ENCODE data around the gene MATR3. TPM values are rescaled to one million over a fixed set of nuclear protein-coding genes. Genes with fewer than 3 reads are reported as not detected.

MATR3 gene
- total and polyA plus RNA-seq, 2 of the 4 experiments (the other 2 are of a cell fraction): 81.4 to 367 TPM

- intact Hi-C loops (cut with micrococcal nuclease) (no loop called here), in situ Hi-C loops (cut with MboI; ENCODE audit: low sequenced_read_pairs) (no loop called here), dilution Hi-C loops (cut with HindIII; ENCODE audit: low sequenced_read_pairs, unreplicated experiment) (no loop called here)
- H2BK20ac ChIP-seq (ENCODE audit: low read depth, low read length): no peak overlapping the region
- no peak overlapping the region for H3K23ac ChIP-seq (ENCODE audit: low read depth, low read length)
- H3K4me1 ChIP-seq (ENCODE audit: control insufficient read depth, insufficient read depth, low read length): peaks cover 2% of the 10 kb centered on the region; the same call in 1 of the 2 replicates
- no peak overlapping the region for H3K27ac ChIP-seq (ENCODE audit: insufficient read depth, low read length)
- no peaks in the 10 kb centered on the region for H3K27me3 ChIP-seq (ENCODE audit: control insufficient read depth, insufficient read depth, low read length)
- H3K79me1 ChIP-seq (ENCODE audit: low read depth in 1 of 2, low read length in 2 of 2): peaks cover 3 to 69% of the 10 kb centered on the region in 2 experiments; a peak in 3 of 4 replicates
- H3K14ac ChIP-seq (replicated peaks; ENCODE audit: low read depth, low read length): no peak overlapping the region
- no peak for DNase-seq
- no peak overlapping the region for H3K4me2 ChIP-seq (ENCODE audit: low read depth, low read length)
- ChIA-PET CTCF (no interaction called here), POLR2A (ENCODE audit: unreplicated experiment) (no interaction called here)
- H3K4ac ChIP-seq (ENCODE audit: low read depth, low read length): no peak overlapping the region
- H3K9me3 ChIP-seq (ENCODE audit: control insufficient read depth, insufficient read depth, low read length): no peaks in the 10 kb centered on the region
- no peak overlapping the region for H3K4me3 ChIP-seq (ENCODE audit: insufficient read depth, low read depth, low read length)
- TF ChIP-seq CEBPB (IDR thresholded peaks at IDR 0.05; ENCODE audit: low read depth, low read length): no peak
- TF ChIP-seq SMC3 (IDR thresholded peaks at IDR 0.05; ENCODE audit: low read depth, low read length): no peak
- TF ChIP-seq MAFK (IDR thresholded peaks at IDR 0.05; ENCODE audit: low read depth, low read length): no peak
- no peak for TF ChIP-seq FOS (IDR thresholded peaks at IDR 0.05; ENCODE audit: low read depth, low read length)
- no peak for TF ChIP-seq RCOR1 (IDR thresholded peaks at IDR 0.05; ENCODE audit: insufficient replicate concordance, low read length)
- no peak for TF ChIP-seq BHLHE40 (IDR thresholded peaks at IDR 0.05; ENCODE audit: low read depth, low read length)
- no peak for TF ChIP-seq RFX5 (IDR thresholded peaks at IDR 0.05; ENCODE audit: low read depth, low read length)
- no peak for TF ChIP-seq NFE2L2 (IDR thresholded peaks at IDR 0.05; ENCODE audit: low read depth, low read length)
- TF ChIP-seq MXI1 (IDR thresholded peaks at IDR 0.05; ENCODE audit: borderline replicate concordance, low read depth, low read length): no peak
- no peak for TF ChIP-seq USF2 (IDR thresholded peaks at IDR 0.05; ENCODE audit: low read depth, low read length)
- TF ChIP-seq CHD1 (IDR thresholded peaks at IDR 0.05; ENCODE audit: low read depth, low read length): no peak
- no peak for TF ChIP-seq MAZ (IDR thresholded peaks at IDR 0.05; ENCODE audit: borderline replicate concordance, low read depth, low read length)
- no peak for TF ChIP-seq RAD21 (IDR thresholded peaks at IDR 0.05; ENCODE audit: low read length)
- no peak for TF ChIP-seq ELK1 (IDR thresholded peaks at IDR 0.05; ENCODE audit: borderline replicate concordance, low read depth, low read length)
- TF ChIP-seq CTCF (conservative IDR thresholded peaks at IDR 0.05; ENCODE audit: low read depth, low read length): no peak
- no peak overlapping the region for H2BK5ac ChIP-seq (ENCODE audit: low read depth, low read length, poor library complexity, severe bottlenecking)
- no peak overlapping the region for H2AK9ac ChIP-seq (replicated peaks; ENCODE audit: low read depth, low read length, poor library complexity)
- BruUV-seq (replicated peaks): no TSS peak
- no peak overlapping the region for H4K8ac ChIP-seq (ENCODE audit: low read depth in 2 of 2, low read length in 2 of 2)
- no peak overlapping the region for H4K91ac ChIP-seq (ENCODE audit: insufficient read depth, low read depth, low read length)
- H4K5ac ChIP-seq (ENCODE audit: low read depth, low read length): no peak overlapping the region
- H2AFZ ChIP-seq (replicated peaks; ENCODE audit: low read length, poor library complexity): no peak overlapping the region
- H3K36me3 ChIP-seq (ENCODE audit: control insufficient read depth, insufficient read depth, low read length): peaks cover 1% of the 10 kb centered on the region; the same call in 1 of the 2 replicates
- H3K18ac ChIP-seq (ENCODE audit: low read depth, low read length): no peak overlapping the region
- peaks cover 5% of the 10 kb centered on the region; the same call in 1 of the 2 replicates for H3K9me1 ChIP-seq (ENCODE audit: insufficient read depth, low read length)
- no peak overlapping the region for H2AK5ac ChIP-seq (ENCODE audit: low read depth, low read length)
- H3K56ac ChIP-seq (ENCODE audit: extremely low read depth, insufficient read depth, low read length): no peak overlapping the region
- H4K20me1 ChIP-seq (ENCODE audit: insufficient read depth, low read length): peaks cover 83% of the 10 kb centered on the region
- no peak for ATAC-seq (ENCODE audit: low read depth)
- H3K9ac ChIP-seq (ENCODE audit: low read depth, low read length): no peak overlapping the region
- H2BK120ac ChIP-seq (ENCODE audit: low read depth, low read length): no peak overlapping the region
- no peak overlapping the region for H2BK15ac ChIP-seq (ENCODE audit: low read depth, low read length)
Observed at GRCh38 chr5:139358064-139358463, 64.5 kb downstream of the MATR3 start.

All from IMR-90 (cell line).